ENCODE results near the gene SH3TC2. TPM values are rescaled to one million over a fixed set of nuclear protein-coding genes. Genes with fewer than 3 reads are reported as not detected.

The SH3TC2 gene
- total and polyA plus RNA-seq, 2 of the 4 experiments (the other 2 are of a cell fraction), result 3.4 to 7.9 TPM

- BruUV-seq (replicated peaks), result no TSS peak
- H2AK5ac ChIP-seq (ENCODE audit: low read depth, low read length), result peak overlapping the region; percentile 20; the same call in 1 of the 2 replicates
- ChIA-PET CTCF (interaction anchor here (1.3 to 1.9 kb wide), 2 partner anchors 10 to 23 kb away, joined by 3 to 6 read pairs; no protein-coding TSS in a partner anchor), POLR2A (ENCODE audit: unreplicated experiment) (no interaction called here)
- peak overlapping the region; percentile 37; the same call in 1 of the 3 replicates for H2BK15ac ChIP-seq (ENCODE audit: low read depth, low read length)
- no peaks in the 10 kb centered on the region for H3K27me3 ChIP-seq (ENCODE audit: control insufficient read depth, insufficient read depth, low read length)
- H2AK9ac ChIP-seq (replicated peaks; ENCODE audit: low read depth, low read length, poor library complexity), result no peak overlapping the region
- no peaks in the 10 kb centered on the region for H4K20me1 ChIP-seq (ENCODE audit: insufficient read depth, low read length)
- no peaks in the 10 kb centered on the region for H3K36me3 ChIP-seq (ENCODE audit: control insufficient read depth, insufficient read depth, low read length)
- no peak overlapping the region; the same call in 1 of the 2 replicates for H3K4ac ChIP-seq (ENCODE audit: low read depth, low read length)
- no peak overlapping the region for H2BK5ac ChIP-seq (ENCODE audit: low read depth, low read length, poor library complexity, severe bottlenecking)
- H3K4me2 ChIP-seq (ENCODE audit: low read depth, low read length), result no peak overlapping the region
- H3K18ac ChIP-seq (ENCODE audit: low read depth, low read length), result no peak overlapping the region
- dilution Hi-C loops (cut with HindIII; ENCODE audit: low sequenced_read_pairs, unreplicated experiment), result no loop called here
- no peak for ATAC-seq (ENCODE audit: low read depth)
- H3K4me1 ChIP-seq (ENCODE audit: control insufficient read depth, insufficient read depth, low read length), result peaks cover 15% of the 10 kb centered on the region
- TF ChIP-seq RAD21 (IDR thresholded peaks at IDR 0.05; ENCODE audit: low read length) (no peak), USF2 (IDR thresholded peaks at IDR 0.05; ENCODE audit: low read depth, low read length) (no peak), MAZ (IDR thresholded peaks at IDR 0.05; ENCODE audit: borderline replicate concordance, low read depth, low read length) (no peak), RCOR1 (IDR thresholded peaks at IDR 0.05; ENCODE audit: insufficient replicate concordance, low read length) (no peak), BHLHE40 (IDR thresholded peaks at IDR 0.05; ENCODE audit: low read depth, low read length) (no peak), MAFK (IDR thresholded peaks at IDR 0.05; ENCODE audit: low read depth, low read length) (no peak), POLR2A (IDR thresholded peaks at IDR 0.05; ENCODE audit: low read depth, low read length) (no peak), MXI1 (IDR thresholded peaks at IDR 0.05; ENCODE audit: borderline replicate concordance, low read depth, low read length) (no peak), FOS (IDR thresholded peaks at IDR 0.05; ENCODE audit: low read depth, low read length) (no peak), RFX5 (IDR thresholded peaks at IDR 0.05; ENCODE audit: low read depth, low read length) (no peak)
- TF ChIP-seq, protein P1, sequence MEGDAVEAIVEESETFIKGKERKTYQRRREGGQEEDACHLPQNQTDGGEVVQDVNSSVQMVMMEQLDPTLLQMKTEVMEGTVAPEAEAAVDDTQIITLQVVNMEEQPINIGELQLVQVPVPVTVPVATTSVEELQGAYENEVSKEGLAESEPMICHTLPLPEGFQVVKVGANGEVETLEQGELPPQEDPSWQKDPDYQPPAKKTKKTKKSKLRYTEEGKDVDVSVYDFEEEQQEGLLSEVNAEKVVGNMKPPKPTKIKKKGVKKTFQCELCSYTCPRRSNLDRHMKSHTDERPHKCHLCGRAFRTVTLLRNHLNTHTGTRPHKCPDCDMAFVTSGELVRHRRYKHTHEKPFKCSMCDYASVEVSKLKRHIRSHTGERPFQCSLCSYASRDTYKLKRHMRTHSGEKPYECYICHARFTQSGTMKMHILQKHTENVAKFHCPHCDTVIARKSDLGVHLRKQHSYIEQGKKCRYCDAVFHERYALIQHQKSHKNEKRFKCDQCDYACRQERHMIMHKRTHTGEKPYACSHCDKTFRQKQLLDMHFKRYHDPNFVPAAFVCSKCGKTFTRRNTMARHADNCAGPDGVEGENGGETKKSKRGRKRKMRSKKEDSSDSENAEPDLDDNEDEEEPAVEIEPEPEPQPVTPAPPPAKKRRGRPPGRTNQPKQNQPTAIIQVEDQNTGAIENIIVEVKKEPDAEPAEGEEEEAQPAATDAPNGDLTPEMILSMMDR (conservative IDR thresholded peaks at IDR 0.05; ENCODE audit: low read depth, low read length), result no peak
- no peak overlapping the region for H4K91ac ChIP-seq (ENCODE audit: insufficient read depth, low read depth, low read length)
- no peak overlapping the region for H3K9ac ChIP-seq (ENCODE audit: low read depth, low read length)
- H4K5ac ChIP-seq (ENCODE audit: low read depth, low read length), result no peak overlapping the region
- H3K23ac ChIP-seq (ENCODE audit: low read depth, low read length), result peak overlapping the region; percentile 27; the same call in 1 of the 2 replicates
- WGBS, 2 experiments (ENCODE audit: extremely low coverage in 2 of 2, insufficient read length in 1 of 2), result no CpG with 5 or more reads among the region's 6 CpGs
- H3K4me3 ChIP-seq (ENCODE audit: insufficient read depth, low read depth, low read length), result no peak overlapping the region
- H3K9me1 ChIP-seq (ENCODE audit: insufficient read depth, low read length), result peaks cover 15% of the 10 kb centered on the region
- no peak overlapping the region for H3K27ac ChIP-seq (ENCODE audit: insufficient read depth, low read length)
- intact Hi-C loops (cut with micrococcal nuclease), result no loop called here
- peak overlapping the region; percentile 22; the same call in 1 of the 2 replicates for H2BK120ac ChIP-seq (ENCODE audit: low read depth, low read length)
- H3K9me3 ChIP-seq (ENCODE audit: control insufficient read depth, insufficient read depth, low read length), result no peaks in the 10 kb centered on the region
- H2AFZ ChIP-seq (replicated peaks; ENCODE audit: low read length, poor library complexity), result no peak overlapping the region
- H2BK20ac ChIP-seq (ENCODE audit: low read depth, low read length), result peak overlapping the region; percentile 22; the same call in 1 of the 2 replicates
- H3K56ac ChIP-seq (ENCODE audit: extremely low read depth, insufficient read depth, low read length), result no peak overlapping the region
- no peak for DNase-seq
- H3K79me1 ChIP-seq (ENCODE audit: low read depth in 1 of 2, low read length in 2 of 2), result no peaks in the 10 kb centered on the region
- 0 out of 4 replicates have a peak overlapping the region, but pooled peaks of 1 of the 2 experiments have one; percentile 8 for H4K8ac ChIP-seq (ENCODE audit: low read depth in 2 of 2, low read length in 2 of 2)
- in situ Hi-C loops (cut with MboI; ENCODE audit: low sequenced_read_pairs), result no loop called here
- H3K14ac ChIP-seq (replicated peaks; ENCODE audit: low read depth, low read length), result peak overlapping the region; percentile 1; the same call in 1 of the 2 replicates
Observed at GRCh38 chr5:148981353-148981752, 81.5 kb downstream of the SH3TC2 start.

All from IMR-90 (cell line).